ENCODE results near the gene SRSF12.
"Not testable (repeated sequence)": the region's sequence is repeated elsewhere in the genome, so short reads cannot be mapped to it uniquely, and the experiment has no call there.

SRSF12 gene

GRCh38 chr6:89069536-89070163 is 48.2 kb downstream of the SRSF12 start:
- DNase-seq: no peak

GRCh38 chr6:89068695-89069094 is 49.2 kb downstream of the SRSF12 start:
- no peak for DNase-seq

GRCh38 chr6:89067796-89068195 is 50.1 kb downstream of the SRSF12 start:
- DNase-seq: no peak

- no peak for DNase-seq
Observed at GRCh38 chr6:89066940-89067646, 50.8 kb downstream of the SRSF12 start.

- not testable (repeated sequence) for DNase-seq
Observed at GRCh38 chr6:89066121-89066520, 51.8 kb downstream of the SRSF12 start.

- DNase-seq: not testable (repeated sequence)
Observed at GRCh38 chr6:89064931-89065330, 52.9 kb downstream of the SRSF12 start.

GRCh38 chr6:89063881-89064280 is 54.0 kb downstream of the SRSF12 start:
- DNase-seq: no peak

- DNase-seq: no peak
Observed at GRCh38 chr6:89059227-89059626, 58.6 kb downstream of the SRSF12 start.

GRCh38 chr6:89058627-89059026 is 59.2 kb downstream of the SRSF12 start:
- no peak for DNase-seq

GRCh38 chr6:89057759-89058158 is 60.1 kb downstream of the SRSF12 start:
- DNase-seq: no peak

- DNase-seq: no peak
Observed at GRCh38 chr6:89054208-89054607, 63.7 kb downstream of the SRSF12 start.

GRCh38 chr6:89051676-89052075 is 66.2 kb downstream of the SRSF12 start:
- no peak for DNase-seq

- no peak for DNase-seq
Observed at GRCh38 chr6:89050697-89051096, 67.2 kb downstream of the SRSF12 start.

- no peak for DNase-seq
Observed at GRCh38 chr6:89050155-89050554, 67.7 kb downstream of the SRSF12 start.

GRCh38 chr6:89048985-89049384 is 68.9 kb downstream of the SRSF12 start:
- no peak for DNase-seq

- DNase-seq: no peak
Observed at GRCh38 chr6:89048288-89048923, 69.5 kb downstream of the SRSF12 start.

- DNase-seq: no peak
Observed at GRCh38 chr6:89047473-89047872, 70.4 kb downstream of the SRSF12 start.

All from SIG-M5 (cell line).